Hepatocyte (in vitro differentiated cells): ENCODE data around the gene PRSS56.

Source experiments
- CTCF ChIP-seq: fragments of 200-600 bp; sonication (generic); IDR thresholded peaks from 2 replicates; pipeline ENCODE4 v1.5.1; 2016; ENCODE audit warnings: antibody characterized with exemption, mild to moderate bottlenecking; ENCODE audit not compliant: poor library complexity
- EZH2phosphoT487 ChIP-seq: fragments of 200-600 bp; sonication (generic); IDR thresholded peaks from one replicate; pipeline ENCODE4 v1.6.1; 2018; ENCODE audit warnings: antibody characterized with exemption, mild to moderate bottlenecking, low read depth, moderate library complexity; ENCODE audit not compliant: unreplicated experiment, severe bottlenecking

GRCh38 chr2:232530626-232531260 is 10.6 kb downstream of the PRSS56 start:
- TF ChIP-seq CTCF (no peak), EZH2phosphoT487 (no peak)
